H7 (cell line): ENCODE measurements around the gene CDC42EP3. TPM values are rescaled to one million over a fixed set of nuclear protein-coding genes. Genes with fewer than 3 reads are reported as not detected.

Experiments
- DNase-seq: peaks from one replicate; pipeline ENCODE4 v3.0.0; 2012
- H3K27me3 ChIP-seq: 2 replicates; pipeline ENCODE4 v1.6.0; 2011; ENCODE audit warnings: mild to moderate bottlenecking, low read length; ENCODE audit not compliant: control insufficient read depth, insufficient read depth
- H3K36me3 ChIP-seq: replicated peaks from 2 replicates; pipeline ENCODE4 v1.5.1; 2011; ENCODE audit warnings: low read length; ENCODE audit not compliant: control insufficient read depth, insufficient read depth
- H3K4me3 ChIP-seq: 2 replicates; pipeline ENCODE4 v1.5.1; 2011; ENCODE audit warnings: low read depth, mild to moderate bottlenecking, control low read depth, low read length, moderate library complexity; ENCODE audit not compliant: insufficient read depth
- total RNA-seq: library from RNA; depleted of rRNA; stranded (reverse); fragments of >200 nt; shearing (Covaris generic); gene quantifications from 2 replicates; pipeline ENCODE4 v1.2.3, GENCODE V29; 2014

CDC42EP3 gene
- total RNA-seq, 1 experiment from 2014 or later: 19.5 TPM

GRCh38 chr2:37692711-37693110 lies 21.3 kb upstream of the CDC42EP3 start:
- H3K36me3 ChIP-seq: no peaks in the 10 kb centered on the region
- no peak overlapping the region for H3K4me3 ChIP-seq
- no peak for DNase-seq
- no peaks in the 10 kb centered on the region for H3K27me3 ChIP-seq

GRCh38 chr2:37689751-37690150 lies 18.3 kb upstream of the CDC42EP3 start:
- Histone ChIP-seq H3K27me3 (no peaks in the 10 kb centered on the region), H3K4me3 (no peak overlapping the region), H3K36me3 (no peaks in the 10 kb centered on the region)
- DNase-seq: no peak

DNA sequence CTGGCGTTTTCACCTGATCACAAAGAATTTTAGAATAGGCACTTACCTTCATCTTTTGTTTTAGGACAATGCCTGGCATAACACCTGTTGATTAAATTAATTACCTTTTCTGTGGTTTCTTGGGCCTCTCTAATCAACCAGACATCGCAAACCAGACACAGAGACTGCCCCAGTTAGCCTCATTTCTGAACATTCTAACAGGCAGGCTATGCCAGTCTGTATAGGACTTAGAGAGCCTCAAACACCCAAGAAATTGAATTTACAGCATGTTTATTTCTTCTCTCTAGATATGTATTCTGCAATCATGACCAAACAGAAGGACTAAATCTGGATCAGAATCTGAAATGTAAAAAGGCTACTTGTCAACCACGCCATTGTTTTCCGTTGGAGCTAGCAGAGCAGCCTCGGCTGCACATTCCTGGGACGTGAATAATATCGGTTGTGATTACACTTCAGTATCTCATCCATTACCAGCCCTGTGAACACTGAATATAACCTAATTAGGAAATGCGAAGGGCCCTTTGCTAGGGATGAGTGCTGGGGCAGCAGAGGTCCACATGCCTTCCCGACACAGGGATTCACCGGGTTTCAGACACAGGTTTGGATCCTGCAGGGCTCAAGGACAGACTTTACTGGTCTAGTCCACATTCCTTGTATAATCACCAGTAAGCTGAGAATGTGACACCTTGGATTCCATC lies 17.5 kb upstream of the CDC42EP3 start:
- no peaks in the 10 kb centered on the region for H3K36me3 ChIP-seq
- no peaks in the 10 kb centered on the region for H3K27me3 ChIP-seq
- H3K4me3 ChIP-seq: no peak overlapping the region
- no peak for DNase-seq

DNA sequence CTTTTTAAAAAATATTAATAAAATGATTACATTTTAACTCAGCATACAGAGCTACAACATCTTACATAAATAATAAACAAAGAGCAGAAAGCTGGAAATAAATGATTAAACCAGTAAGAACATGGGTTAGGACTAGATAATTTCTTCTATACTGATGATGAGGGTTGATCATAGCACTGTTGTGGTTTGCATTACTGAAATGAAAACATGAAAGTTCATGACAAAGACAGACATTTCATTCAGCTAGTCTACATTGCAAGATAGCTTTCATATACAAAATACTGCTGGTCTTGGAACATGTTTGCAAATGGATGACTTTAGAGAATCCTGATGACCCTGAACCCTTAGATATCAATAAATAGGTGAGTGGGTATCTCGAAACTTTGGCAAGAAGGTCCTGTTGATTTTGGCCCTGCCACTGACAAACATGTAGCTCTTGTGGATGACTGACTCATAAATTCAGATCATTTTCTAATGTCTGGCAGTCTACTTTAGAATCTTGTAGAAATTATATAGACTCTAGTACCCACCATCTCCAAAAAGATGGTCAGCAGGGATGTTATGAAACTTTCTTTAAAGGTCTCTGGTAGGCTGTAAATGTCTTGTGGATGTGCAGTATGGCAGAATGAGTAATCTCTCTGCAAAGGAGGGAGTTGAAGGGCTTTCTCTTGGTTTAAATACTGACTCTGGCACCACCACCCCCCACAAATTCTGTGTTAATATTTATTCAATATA lies 15.5 kb upstream of the CDC42EP3 start:
- no peak overlapping the region for H3K4me3 ChIP-seq
- H3K36me3 ChIP-seq: no peaks in the 10 kb centered on the region
- DNase-seq: no peak
- no peaks in the 10 kb centered on the region for H3K27me3 ChIP-seq

DNA sequence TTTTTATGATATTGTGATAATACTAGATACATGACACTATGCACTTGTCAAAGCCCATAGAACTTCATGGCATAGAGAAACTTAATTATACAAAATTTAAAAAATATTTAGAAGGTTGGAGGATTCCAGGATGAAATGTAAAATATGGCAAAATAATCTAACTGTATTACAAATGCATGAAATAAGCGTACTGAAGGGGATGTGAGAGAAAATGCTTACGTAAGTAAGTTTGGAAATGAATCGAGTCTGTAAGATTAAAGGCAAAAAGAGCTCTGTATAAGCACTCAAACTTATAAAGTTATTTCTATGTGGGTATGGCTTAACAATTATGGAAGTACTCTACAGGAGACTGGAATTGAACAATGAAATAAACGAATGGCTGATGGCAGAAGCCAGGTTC lies 13.4 kb upstream of the CDC42EP3 start:
- Histone ChIP-seq H3K4me3 (no peak overlapping the region), H3K27me3 (no peaks in the 10 kb centered on the region), H3K36me3 (no peaks in the 10 kb centered on the region)
- DNase-seq: no peak

DNA sequence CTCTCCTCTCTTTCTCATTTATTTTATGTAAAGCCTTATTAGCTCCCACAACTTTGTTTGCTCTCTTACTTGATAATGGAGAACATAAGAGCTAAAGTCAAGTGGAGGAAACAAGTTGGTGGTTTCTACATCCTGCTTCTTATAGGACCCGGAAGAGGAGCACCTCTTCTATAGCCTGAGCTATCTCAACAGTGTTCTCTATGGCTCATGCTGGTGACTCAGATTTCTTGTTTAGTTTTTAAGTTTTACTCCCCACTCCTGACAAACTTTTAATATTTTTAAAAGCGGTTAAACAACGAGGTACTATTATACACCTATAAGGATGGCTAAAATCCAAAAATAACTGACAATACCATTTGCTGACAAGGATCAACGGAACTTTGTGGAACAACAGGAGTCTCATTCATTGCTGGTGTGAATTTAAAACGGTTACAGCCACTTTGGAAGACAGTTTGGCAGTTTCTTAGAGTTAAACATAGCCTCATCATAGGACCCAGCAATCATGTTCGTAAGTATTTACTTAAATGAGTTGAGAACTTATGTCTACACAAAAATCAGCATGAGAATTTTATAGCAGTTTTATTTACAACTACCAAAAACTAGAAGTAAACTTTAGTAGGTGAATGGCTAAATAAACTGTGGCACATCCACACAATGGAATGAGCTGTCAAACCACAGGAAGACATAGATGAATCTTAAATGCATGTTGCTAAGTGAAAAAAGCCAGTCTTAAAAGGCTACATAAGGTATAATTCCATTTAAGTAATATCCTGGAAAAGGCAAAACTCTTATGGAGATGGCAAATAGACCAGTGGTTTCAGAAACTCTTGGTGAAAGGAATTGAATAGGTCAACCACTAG lies 12.7 kb upstream of the CDC42EP3 start:
- Histone ChIP-seq H3K4me3 (no peak overlapping the region), H3K36me3 (no peaks in the 10 kb centered on the region), H3K27me3 (no peaks in the 10 kb centered on the region)
- no peak for DNase-seq

DNA sequence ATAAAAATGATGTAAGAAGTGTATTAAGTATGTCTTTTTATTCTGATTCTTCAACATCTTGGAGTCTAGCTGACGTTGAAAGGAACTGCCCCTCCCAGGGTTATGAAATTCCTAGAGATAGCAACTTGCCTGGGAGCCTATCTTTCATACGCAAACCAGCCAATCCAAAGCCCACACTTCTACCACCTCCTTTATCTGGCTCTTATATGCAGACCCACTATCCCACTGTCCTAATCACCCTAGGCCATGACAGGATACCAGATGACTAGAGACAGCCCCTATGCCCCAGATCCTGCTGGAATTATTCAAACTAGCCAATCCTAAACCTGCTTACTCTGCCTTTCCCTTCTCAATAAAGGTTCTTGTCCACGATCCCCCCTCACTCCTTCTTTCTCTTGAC lies 11.8 kb upstream of the CDC42EP3 start:
- Histone ChIP-seq H3K27me3 (no peaks in the 10 kb centered on the region), H3K36me3 (no peaks in the 10 kb centered on the region), H3K4me3 (no peak overlapping the region)
- DNase-seq: no peak

DNA sequence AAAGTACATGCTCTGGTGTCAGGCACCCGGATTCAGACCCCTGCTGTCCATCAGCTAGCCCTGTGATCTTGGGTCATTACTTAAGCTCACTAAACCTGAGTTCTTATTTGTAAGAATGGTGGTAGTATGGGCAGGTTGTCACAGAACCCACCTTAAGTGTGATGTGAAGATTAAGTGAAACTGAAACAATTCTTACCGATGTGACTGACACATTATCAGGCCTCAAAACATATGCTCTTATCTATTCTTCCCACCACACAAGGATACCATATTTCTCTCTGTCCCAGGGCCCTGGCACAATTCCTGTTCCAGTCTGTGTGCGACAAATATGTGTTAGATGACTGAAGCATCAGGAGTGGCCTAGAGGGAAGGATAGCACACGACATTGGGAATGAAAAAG lies 11.0 kb upstream of the CDC42EP3 start:
- no peak for DNase-seq
- Histone ChIP-seq H3K27me3 (no peaks in the 10 kb centered on the region), H3K4me3 (no peak overlapping the region), H3K36me3 (no peaks in the 10 kb centered on the region)

GRCh38 chr2:37681587-37681986 lies 10.1 kb upstream of the CDC42EP3 start:
- no peak for DNase-seq
- H3K4me3 ChIP-seq: no peak overlapping the region
- no peaks in the 10 kb centered on the region for H3K27me3 ChIP-seq
- H3K36me3 ChIP-seq: no peaks in the 10 kb centered on the region

- DNase-seq: no peak
- Histone ChIP-seq H3K4me3 (no peak overlapping the region), H3K27me3 (no peaks in the 10 kb centered on the region), H3K36me3 (no peaks in the 10 kb centered on the region)
These were observed 7.7 kb upstream of the CDC42EP3 start for GRCh38 chr2:37679072-37679695.

DNA sequence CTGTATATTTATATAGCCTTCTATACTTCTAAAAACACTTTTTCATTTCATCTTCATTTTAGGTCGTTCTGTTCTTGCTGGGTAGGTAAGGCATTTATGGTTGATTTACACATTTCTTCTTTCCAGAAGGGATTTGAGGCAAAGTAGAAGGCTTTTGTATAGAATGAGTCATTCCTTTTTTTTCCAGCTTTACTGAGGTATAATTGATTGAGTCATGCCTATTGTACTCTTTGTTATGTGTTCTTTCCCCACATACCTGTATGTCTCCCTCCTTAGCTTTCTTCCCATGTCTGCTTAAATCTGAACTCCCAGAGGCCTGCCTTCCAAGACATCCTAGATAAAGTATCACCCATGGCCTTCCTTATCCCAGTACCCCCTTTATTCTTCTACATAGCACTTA lies 4.8 kb upstream of the CDC42EP3 start:
- Histone ChIP-seq H3K4me3 (no peak overlapping the region), H3K36me3 (no peaks in the 10 kb centered on the region), H3K27me3 (no peaks in the 10 kb centered on the region)
- peak; percentile 49 for DNase-seq

DNA sequence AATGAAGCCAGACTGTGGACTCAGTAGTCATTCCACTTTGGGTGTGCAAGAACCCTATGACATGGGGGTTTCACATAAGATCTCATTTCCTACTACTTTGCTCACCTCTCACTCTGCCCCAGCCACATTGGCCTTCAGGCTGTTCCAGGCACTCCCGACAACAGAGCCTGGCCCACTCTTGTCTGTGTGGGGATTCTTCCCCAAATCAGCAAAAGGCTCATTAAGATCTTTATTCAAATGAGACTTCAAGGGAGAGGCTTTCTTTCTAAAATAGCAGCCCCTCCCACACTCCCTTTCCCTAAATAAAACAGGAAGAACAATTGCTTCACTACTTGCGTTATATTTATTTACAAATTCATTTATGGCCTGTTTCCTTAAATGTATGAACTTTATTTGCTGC lies 3.5 kb upstream of the CDC42EP3 start:
- DNase-seq: no peak
- peaks cover 4% of the 10 kb centered on the region; the same call in 1 of the 2 replicates for H3K27me3 ChIP-seq
- no peaks in the 10 kb centered on the region for H3K36me3 ChIP-seq
- no peak overlapping the region for H3K4me3 ChIP-seq

DNA sequence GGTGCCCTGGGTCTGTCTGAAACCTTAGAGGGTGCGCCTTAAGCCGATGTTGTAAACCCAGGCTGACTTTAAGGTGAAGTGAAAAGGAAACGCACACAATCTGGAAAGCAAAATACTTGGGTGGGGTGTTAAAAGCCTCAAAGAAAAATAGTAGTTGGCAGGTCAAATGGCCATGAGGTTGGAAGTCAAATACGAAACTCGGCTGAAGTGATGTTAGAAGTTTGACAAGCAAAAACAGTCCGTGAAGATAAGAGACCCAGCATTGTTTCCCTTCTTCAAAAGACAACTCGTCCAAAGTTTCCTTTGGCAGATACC lies 1.4 kb upstream of the CDC42EP3 start:
- H3K27me3 ChIP-seq: peaks cover 4% of the 10 kb centered on the region; the same call in 1 of the 2 replicates
- DNase-seq: peak; percentile 34
- no peaks in the 10 kb centered on the region for H3K36me3 ChIP-seq
- H3K4me3 ChIP-seq: peak overlapping the region; percentile 95

DNA sequence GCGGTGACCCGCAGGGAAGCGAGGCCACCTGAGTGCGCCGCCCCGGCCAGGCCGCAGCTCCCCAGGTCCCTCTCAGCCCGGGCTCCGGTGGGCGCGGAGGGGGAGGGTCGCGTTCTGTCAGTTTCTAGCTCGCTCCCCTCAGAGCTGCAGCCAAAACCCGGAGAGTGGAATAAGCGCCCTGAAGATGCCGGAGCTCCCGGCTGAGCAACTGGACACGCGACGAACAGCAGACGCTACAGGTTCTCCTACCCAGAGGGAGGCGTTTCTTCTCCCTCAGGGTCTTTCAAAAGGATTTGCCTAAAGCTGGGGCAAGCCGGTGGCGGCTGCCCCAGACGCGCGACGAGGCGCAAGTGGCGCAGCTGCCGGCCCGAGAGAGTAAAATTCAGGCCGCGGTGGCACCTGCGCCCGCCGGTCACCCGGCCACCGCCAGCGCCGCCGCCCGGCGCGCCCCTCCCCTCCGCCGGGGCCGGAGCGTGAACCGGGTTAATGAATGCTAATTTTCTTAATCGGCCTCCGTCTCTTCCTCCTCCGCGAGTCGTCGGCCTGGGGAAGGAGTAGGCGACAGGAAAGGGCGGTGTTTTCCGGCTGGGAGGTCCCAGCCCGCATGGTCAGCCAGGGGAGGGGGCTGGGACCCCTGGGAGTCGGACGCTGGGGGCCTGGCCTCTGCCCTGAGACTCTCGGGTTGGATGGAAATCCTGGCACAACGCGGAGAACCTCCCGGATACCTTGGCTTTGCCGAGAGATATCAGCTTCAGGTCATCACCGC lies 845 bp upstream of the CDC42EP3 start:
- peak overlapping the region; percentile 95 for H3K4me3 ChIP-seq
- H3K36me3 ChIP-seq: no peaks in the 10 kb centered on the region
- H3K27me3 ChIP-seq: peaks cover 4% of the 10 kb centered on the region; the same call in 1 of the 2 replicates

More for the DNA sequence above, 845 bp upstream of the CDC42EP3 start:
- peak; percentile 94 for DNase-seq
